Ascending aorta (tissue), 2 donors: ENCODE results near the gene ZNF568. TPM values are rescaled to one million over a fixed set of nuclear protein-coding genes. Genes with fewer than 3 reads are reported as not detected.

Experiments
- DNase-seq, 2 donors: peaks; one replicate each; pipeline ENCODE4 v3.0.0-alpha.2; 2019; ENCODE audit warnings: low spot score in 2 of 2
- H3K27ac ChIP-seq, 2 donors: fragments of 200-600 bp; sonication (generic); one replicate each; pipeline ENCODE4 v1.5.1; 2016 to 2017; ENCODE audit warnings: mild to moderate bottlenecking in 1 of 2
- H3K27me3 ChIP-seq: fragments of 200-600 bp; sonication (generic); one replicate; pipeline ENCODE4 v1.5.1; 2017
- H3K36me3 ChIP-seq, 2 donors: fragments of 200-600 bp; sonication (generic); one replicate each; pipeline ENCODE4 v1.5.1; 2016
- H3K4me1 ChIP-seq, 2 donors: fragments of 200-600 bp; sonication (generic); one replicate each; pipeline ENCODE4 v1.5.1; 2016 to 2017; ENCODE audit warnings: mild to moderate bottlenecking in 1 of 2
- H3K4me3 ChIP-seq, 2 donors: fragments of 200-600 bp; sonication (generic); one replicate each; pipeline ENCODE4 v1.5.1; 2016 to 2017; ENCODE audit warnings: mild to moderate bottlenecking in 1 of 2
- H3K9me3 ChIP-seq, 2 donors: fragments of 200-600 bp; sonication (generic); one replicate each; pipeline ENCODE4 v1.5.1; 2016
- intact Hi-C: fragments of 100-400 bp; cut with DNase I; formaldehyde crosslinking; loops from one replicate; pipeline ENCODE4 v1.15.1; 2023
- total RNA-seq: library from RNA; depleted of rRNA; stranded (reverse); fragments of >200 nt; gene quantifications from one replicate; pipeline ENCODE4 v1.1.0, GENCODE V29; 2016
- TF ChIP-seq, protein P1 (sequence below), 3 experiments: fragments of 200-600 bp in 2 of 3; fragments of 450-650 bp in 1 of 3; sonication (generic) in 2 of 3; IDR thresholded peaks; one replicate each; pipeline ENCODE4 v1.5.1; 2016 to 2019; ENCODE audit warnings: antibody characterized with exemption in 3 of 3, mild to moderate bottlenecking in 1 of 3, moderate library complexity in 1 of 3

Gene ZNF568
- total RNA-seq, result 2.4 TPM

DNA sequence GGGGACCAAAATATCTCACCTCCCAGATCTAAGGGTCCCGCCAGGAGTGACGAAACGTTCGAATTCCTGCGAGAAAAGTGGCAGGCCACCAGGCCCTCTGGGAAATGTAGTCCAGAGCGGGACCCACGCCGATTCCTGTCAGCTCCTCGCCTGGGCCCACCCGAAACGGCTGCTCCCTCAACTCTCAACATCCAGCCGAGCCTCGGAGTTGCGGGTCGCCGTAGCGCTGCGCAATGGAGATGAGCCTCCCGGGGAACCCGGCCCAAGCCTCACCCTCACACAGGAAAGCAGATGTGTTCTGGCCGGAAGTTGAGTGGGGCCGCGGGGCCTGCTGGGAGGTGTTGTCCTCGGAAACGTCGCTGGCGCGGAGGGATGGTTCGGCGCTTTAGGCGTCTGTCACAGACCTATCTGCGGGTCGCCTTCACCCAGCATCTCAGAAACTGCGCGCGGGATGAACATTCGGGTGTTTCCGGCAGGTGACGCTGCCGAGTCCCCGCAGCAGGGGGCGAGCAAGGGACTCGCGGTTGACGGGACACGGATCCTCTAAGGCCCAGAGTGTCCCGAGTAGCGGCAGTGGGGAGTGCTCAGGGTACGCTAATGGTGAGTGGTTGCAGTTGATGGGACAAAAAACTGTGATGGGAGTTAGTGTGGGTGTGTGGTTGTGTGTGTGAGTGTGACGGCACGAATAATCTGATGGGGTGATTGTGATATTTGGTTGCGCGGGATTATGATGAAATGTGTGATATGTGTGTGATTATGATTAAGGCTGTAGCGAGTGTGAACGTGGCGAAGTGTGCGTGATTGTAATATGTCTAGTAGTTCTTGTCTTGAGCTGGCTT, at the start of gene ZNF568, which contains the start of gene ZNF829:
TSS of gene ZNF568 (plus strand) at position 341 of the 839 bp plus-strand sequence. CDS start 6,439 bp downstream, outside the sequence.
TSS of gene ZNF829 (minus strand) at position 300 of the 839 bp plus-strand sequence. CDS start 1,124 bp downstream, outside the sequence.
- TF ChIP-seq, protein P1, sequence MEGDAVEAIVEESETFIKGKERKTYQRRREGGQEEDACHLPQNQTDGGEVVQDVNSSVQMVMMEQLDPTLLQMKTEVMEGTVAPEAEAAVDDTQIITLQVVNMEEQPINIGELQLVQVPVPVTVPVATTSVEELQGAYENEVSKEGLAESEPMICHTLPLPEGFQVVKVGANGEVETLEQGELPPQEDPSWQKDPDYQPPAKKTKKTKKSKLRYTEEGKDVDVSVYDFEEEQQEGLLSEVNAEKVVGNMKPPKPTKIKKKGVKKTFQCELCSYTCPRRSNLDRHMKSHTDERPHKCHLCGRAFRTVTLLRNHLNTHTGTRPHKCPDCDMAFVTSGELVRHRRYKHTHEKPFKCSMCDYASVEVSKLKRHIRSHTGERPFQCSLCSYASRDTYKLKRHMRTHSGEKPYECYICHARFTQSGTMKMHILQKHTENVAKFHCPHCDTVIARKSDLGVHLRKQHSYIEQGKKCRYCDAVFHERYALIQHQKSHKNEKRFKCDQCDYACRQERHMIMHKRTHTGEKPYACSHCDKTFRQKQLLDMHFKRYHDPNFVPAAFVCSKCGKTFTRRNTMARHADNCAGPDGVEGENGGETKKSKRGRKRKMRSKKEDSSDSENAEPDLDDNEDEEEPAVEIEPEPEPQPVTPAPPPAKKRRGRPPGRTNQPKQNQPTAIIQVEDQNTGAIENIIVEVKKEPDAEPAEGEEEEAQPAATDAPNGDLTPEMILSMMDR (IDR thresholded peaks at IDR 0.05), result peak; percentile 57 to 73 (median 59)
- peaks cover 0 to 10% of the 10 kb centered on the region in 2 donors for H3K4me1 ChIP-seq
- H3K27me3 ChIP-seq, result no peaks in the 10 kb centered on the region
- intact Hi-C loops, result loop anchor here (1.0 to 10.0 kb wide), 6 partner anchors 66 to 791 kb away; partner anchors contain the start of genes ZNF345, ZNF527, ZNF790 and ZNF850
- DNase-seq, result peak; percentile 42 to 93
- H3K36me3 ChIP-seq, result peaks cover 16 to 49% of the 10 kb centered on the region in 2 donors
- peak within 1 kb of the TSS; percentile 80 to 91 for H3K4me3 ChIP-seq
- peak within 1 kb of the TSS; percentile 93 to 98 for H3K27ac ChIP-seq
- H3K9me3 ChIP-seq, result peaks cover 0 to 44% of the 10 kb centered on the region in 2 donors

DNA sequence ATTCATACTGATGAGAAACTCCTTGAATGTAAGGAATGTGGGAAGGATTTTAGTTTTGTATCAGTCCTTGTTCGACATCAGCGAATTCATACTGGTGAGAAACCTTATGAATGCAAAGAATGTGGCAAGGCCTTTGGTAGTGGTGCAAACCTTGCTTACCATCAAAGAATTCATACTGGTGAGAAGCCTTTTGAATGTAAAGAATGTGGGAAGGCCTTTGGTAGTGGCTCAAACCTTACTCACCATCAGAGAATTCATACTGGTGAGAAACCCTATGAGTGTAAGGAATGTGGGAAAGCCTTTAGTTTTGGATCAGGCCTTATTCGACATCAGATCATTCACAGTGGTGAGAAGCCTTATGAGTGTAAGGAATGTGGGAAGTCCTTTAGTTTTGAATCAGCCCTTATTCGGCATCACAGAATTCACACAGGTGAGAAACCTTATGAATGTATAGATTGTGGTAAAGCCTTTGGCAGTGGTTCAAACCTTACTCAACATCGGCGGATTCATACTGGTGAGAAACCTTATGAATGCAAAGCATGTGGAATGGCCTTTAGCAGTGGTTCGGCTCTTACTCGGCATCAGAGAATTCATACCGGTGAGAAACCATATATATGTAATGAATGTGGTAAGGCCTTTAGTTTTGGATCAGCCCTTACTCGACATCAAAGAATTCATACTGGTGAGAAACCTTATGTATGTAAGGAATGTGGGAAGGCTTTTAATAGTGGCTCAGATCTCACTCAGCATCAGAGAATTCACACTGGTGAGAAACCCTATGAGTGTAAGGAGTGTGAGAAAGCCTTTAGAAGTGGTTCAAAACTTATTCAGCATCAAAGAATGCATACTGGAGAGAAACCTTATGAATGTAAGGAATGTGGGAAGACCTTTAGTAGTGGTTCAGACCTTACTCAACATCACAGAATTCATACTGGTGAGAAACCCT, 38.9 kb upstream of the ZNF568 start:
- Histone ChIP-seq H3K27ac (no peak overlapping the region), H3K4me1 (no peaks in the 10 kb centered on the region), H3K27me3 (no peaks in the 10 kb centered on the region), H3K4me3 (no peak overlapping the region), H3K36me3 (peaks cover 68 to 75% of the 10 kb centered on the region in 2 donors), H3K9me3 (peaks cover 93 to 99% of the 10 kb centered on the region in 2 donors)
- TF ChIP-seq, protein P1 (IDR thresholded peaks at IDR 0.05), result no peak
- intact Hi-C loops, result no loop called here
- DNase-seq, result no peak

DNA sequence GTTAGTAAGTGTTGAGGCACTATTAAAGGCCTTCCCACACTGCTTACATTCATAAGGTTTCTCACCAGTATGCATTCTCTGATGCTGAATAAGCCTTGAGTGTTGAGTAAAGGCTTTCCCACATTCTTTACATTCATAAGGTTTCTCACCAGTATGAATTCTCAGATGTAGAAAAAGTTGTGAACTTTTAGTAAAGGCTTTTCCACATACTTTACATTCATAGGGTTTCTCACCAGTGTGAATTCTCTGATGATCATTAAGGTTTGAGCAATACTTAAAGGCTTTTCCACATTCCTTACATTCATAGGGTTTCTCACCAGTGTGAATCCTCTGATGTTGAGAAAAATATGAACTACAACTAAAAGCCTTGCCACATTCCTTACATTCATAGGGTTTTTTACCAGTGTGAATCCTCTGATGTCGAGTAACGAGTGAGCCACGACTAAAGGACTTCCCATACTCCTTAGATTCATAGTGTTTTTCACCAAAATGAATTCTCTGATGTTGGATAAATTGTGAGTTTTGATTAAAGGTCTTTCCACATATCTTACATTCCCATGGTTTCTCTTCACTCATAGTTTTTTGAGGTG, 24.3 kb upstream of the ZNF568 start:
- Histone ChIP-seq H3K27me3 (no peaks in the 10 kb centered on the region), H3K27ac (no peak overlapping the region), H3K9me3 (peaks cover 97 to 100% of the 10 kb centered on the region in 2 donors), H3K4me3 (peak overlapping the region in 1 of 2 donors; percentile 4), H3K4me1 (no peaks in the 10 kb centered on the region), H3K36me3 (peaks cover 63 to 77% of the 10 kb centered on the region in 2 donors)
- intact Hi-C loops, result no loop called here
- TF ChIP-seq, protein P1 (IDR thresholded peaks at IDR 0.05), result no peak
- DNase-seq, result no peak

DNA sequence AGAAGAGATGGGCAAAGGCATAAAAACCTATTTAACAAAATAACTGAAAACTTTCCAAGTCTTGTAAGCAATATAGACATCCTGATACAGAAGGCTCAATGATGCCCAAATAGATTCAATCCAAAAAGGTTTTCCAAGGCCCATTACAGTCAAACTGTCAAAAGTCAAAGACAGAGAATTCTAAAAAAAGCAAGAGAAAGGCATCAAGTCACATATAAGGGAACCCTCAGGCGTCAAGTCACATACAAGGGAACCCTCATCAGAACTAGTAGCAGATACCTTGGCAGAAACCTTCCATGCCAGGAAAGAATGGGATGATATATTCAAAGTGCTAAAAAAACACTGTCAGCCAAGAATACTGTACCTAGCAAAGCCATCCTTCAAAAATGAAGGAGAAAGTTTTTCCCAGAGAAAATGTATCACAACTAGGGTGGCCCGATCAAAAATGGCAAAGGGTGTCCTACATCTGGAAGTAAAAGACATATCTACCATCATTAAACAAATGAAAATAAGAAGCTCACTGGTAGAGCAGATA, 21.2 kb upstream of the ZNF568 start:
- DNase-seq, result no peak
- no peak overlapping the region for H3K4me3 ChIP-seq
- H3K9me3 ChIP-seq, result peaks cover 99 to 100% of the 10 kb centered on the region in 2 donors
- intact Hi-C loops, result no loop called here
- no peaks in the 10 kb centered on the region for H3K4me1 ChIP-seq
- TF ChIP-seq, protein P1 (IDR thresholded peaks at IDR 0.05), result no peak
- H3K27ac ChIP-seq, result no peak overlapping the region
- peaks cover 79 to 99% of the 10 kb centered on the region in 2 donors for H3K36me3 ChIP-seq
- no peaks in the 10 kb centered on the region for H3K27me3 ChIP-seq

DNA sequence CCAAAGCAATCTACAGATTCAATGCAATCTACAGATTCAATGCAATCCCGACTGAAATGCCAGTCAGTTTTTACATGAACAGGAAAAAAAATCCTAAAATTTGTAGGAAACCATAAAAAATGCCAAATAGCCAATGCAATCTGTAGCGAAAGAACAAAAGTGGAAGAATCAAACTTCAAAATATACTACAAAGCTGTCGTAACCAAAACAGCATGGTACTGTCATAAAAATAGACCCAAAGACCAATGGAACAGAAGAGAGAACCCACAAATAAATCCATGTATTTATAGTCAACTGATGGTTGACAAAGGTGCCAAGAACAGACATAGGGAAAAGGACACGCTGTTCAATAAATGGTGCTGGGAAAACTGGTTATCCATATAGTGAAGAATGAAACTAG, 17.7 kb upstream of the ZNF568 start:
- Histone ChIP-seq H3K4me1 (no peaks in the 10 kb centered on the region), H3K27ac (no peak overlapping the region), H3K27me3 (no peaks in the 10 kb centered on the region), H3K9me3 (peaks cover 97 to 100% of the 10 kb centered on the region in 2 donors), H3K4me3 (no peak overlapping the region), H3K36me3 (peaks cover 76 to 99% of the 10 kb centered on the region in 2 donors)
- no peak for DNase-seq
- intact Hi-C loops, result no loop called here
- TF ChIP-seq, protein P1 (IDR thresholded peaks at IDR 0.05), result no peak
